HG03575 (cell line): Measurements from ENCODE around the gene ALDH2.
"Not testable (repeated sequence)": the region's sequence is repeated elsewhere in the genome, so short reads cannot be mapped to it uniquely, and the experiment has no call there.

Source experiments
- ATAC-seq: cut with Tn5 transposase; IDR thresholded peaks from one replicate; pipeline ENCODE4 v1.9.1; 2021; ENCODE audit not compliant: unreplicated experiment, insufficient number of reproducible peaks, low FRiP score; ENCODE audit errors: extremely low read depth

The ALDH2 gene

GRCh38 chr12:111766608-111767361, at the start of gene ALDH2:
ALDH2 (plus strand) TSS chr12:111766933; CDS start chr12:111766983, 50 bp downstream.
- no peak for ATAC-seq

- ATAC-seq = not testable (repeated sequence)
Measured at GRCh38 chr12:111719316-111719715, 47.4 kb upstream of the ALDH2 start.

GRCh38 chr12:111720457-111720856, 46.3 kb upstream of the ALDH2 start:
- ATAC-seq = no peak

- not testable (repeated sequence) for ATAC-seq
Measured at GRCh38 chr12:111723646-111724360, 42.9 kb upstream of the ALDH2 start.

- no peak for ATAC-seq
Measured at GRCh38 chr12:111728795-111729194, 37.9 kb upstream of the ALDH2 start.

GRCh38 chr12:111730420-111730819, 36.3 kb upstream of the ALDH2 start:
- ATAC-seq = no peak

GRCh38 chr12:111732786-111733185, 33.9 kb upstream of the ALDH2 start:
- no peak for ATAC-seq

- ATAC-seq = no peak
Measured at GRCh38 chr12:111733340-111733915, 33.3 kb upstream of the ALDH2 start.

- ATAC-seq = not testable (repeated sequence)
Measured at GRCh38 chr12:111739524-111739923, 27.2 kb upstream of the ALDH2 start.

GRCh38 chr12:111741235-111741812, 25.4 kb upstream of the ALDH2 start:
- no peak for ATAC-seq

GRCh38 chr12:111745211-111745610, 21.5 kb upstream of the ALDH2 start:
- ATAC-seq = no peak

GRCh38 chr12:111747333-111747732, 19.4 kb upstream of the ALDH2 start:
- no peak for ATAC-seq

GRCh38 chr12:111748151-111748672, 18.5 kb upstream of the ALDH2 start:
- no peak for ATAC-seq

- no peak for ATAC-seq
Measured at GRCh38 chr12:111748867-111749266, 17.9 kb upstream of the ALDH2 start.

- ATAC-seq = no peak
Measured at GRCh38 chr12:111749391-111749790, 17.3 kb upstream of the ALDH2 start.

- no peak for ATAC-seq
Measured at GRCh38 chr12:111753144-111753881, 13.4 kb upstream of the ALDH2 start.

- no peak for ATAC-seq
Measured at GRCh38 chr12:111754671-111755070, 12.1 kb upstream of the ALDH2 start.

- no peak for ATAC-seq
Measured at GRCh38 chr12:111756196-111756595, 10.5 kb upstream of the ALDH2 start.

- ATAC-seq = no peak
Measured at GRCh38 chr12:111756681-111757080, 10.1 kb upstream of the ALDH2 start.
